ENCODE measurements around the gene POU2AF3. TPM values are rescaled to one million over a fixed set of nuclear protein-coding genes. Genes with fewer than 3 reads are reported as not detected.

The POU2AF3 gene
- polyA plus RNA-seq, 1 donor: 2.9 TPM

DNA sequence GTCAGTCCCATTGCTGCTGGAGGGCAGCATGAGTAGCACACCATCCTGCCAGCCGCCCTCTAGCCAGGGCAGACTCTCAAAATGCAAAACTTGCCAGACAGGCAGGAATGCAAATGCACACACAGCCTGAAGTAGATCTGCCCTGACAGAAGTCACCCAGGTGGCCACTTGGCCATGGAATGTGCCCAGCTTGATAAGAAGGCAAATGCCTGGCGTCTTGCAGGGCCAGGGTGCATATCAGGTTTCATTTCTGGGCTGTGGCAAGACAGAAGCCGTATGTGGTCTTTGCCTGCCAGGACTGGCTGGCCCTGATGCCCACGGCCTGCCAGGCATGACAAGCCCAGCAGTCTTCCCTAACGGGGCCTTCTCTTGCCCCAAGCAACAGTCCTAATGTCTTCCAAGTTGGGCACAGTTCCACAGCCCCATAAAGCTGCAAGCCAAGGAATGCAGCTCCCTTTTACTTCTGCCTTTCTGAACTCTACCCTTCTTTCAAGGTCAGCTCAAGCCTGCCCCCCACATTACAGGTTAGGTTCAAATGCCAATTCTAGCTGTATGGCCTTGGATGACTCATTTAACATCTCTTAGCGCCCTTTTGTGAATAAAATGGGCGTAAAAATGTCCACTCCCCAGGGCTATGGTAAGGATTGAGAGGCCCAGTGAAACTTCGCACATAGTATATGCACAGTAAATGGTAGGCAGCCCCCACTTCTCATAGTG is 29.7 kb downstream of the POU2AF3 start:
- DNase-seq (ENCODE audit: low read depth): no peak

DNA sequence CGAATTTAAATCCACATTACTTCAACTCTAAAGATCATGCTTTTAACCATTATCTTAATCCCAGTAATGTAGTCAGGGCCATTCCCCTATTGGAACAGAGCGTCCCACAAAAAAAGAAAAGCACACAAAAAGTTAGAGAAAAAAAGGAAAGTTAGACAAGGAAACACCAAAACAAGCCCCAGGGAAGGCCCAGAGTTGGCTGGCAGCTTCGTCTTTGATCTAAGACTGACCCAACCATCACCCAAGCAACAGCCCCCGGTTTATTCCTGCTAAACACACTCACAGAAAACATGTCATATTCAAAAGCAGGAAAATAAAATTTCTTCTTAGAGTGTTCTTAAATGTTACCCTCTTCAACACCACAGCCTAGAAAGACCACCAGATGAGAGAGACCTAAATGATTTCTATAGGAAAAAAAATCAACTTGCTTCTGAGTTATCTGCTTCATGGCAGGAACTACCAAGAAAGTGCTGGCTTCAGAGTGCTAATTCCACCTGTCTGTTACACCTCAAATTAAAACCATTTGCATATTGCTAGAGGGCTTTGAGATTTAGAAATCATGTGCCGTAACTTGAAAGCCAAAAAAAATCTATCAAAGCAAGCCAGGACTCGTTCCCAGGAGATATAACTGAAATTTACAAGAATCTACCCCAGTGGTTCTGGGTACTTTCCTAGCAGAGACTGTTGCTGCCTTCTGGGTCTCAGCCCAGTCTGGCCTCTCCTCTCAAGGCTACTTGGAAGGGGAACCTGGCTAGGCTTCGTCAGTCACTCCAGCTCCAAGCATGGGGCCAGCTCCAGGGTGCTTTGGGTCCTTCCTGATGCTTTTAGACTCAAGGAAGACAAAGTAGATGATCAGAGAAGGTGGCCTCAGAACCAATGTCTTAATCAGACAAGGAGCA is 31.2 kb downstream of the POU2AF3 start:
- no peak for DNase-seq (ENCODE audit: low read depth)

DNA sequence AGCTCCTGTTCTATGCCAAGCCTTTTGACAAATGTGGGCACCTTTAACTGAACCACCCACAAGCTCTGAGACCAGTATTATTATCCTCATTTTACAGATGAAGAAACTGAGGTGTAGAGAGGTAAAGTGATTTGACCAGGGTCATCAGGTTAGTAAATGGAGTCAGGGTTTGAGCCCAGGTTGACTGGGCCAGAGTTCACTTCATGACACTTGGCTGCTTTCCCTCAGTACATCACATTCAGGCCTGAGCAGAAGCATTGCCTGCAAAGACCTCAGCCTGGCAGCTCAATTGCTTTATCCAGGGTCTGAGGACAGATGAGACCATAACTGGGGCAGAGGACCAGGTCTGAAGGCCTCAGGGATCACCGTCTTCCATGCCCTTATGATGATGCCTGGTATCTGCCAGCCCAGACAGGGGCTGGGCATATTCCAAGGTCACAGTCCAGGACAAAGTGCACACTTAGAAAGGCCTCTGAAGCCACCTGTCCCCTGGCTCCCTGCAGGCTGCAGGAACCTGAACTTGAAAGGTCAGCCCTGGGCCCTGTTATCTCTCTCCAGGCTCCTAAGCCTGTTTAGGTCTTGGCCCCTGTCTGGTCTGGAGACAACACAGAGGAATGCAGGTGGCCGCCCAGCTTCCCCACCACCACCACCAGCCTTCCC is 32.0 kb downstream of the POU2AF3 start:
- no peak for DNase-seq (ENCODE audit: low read depth)

DNA sequence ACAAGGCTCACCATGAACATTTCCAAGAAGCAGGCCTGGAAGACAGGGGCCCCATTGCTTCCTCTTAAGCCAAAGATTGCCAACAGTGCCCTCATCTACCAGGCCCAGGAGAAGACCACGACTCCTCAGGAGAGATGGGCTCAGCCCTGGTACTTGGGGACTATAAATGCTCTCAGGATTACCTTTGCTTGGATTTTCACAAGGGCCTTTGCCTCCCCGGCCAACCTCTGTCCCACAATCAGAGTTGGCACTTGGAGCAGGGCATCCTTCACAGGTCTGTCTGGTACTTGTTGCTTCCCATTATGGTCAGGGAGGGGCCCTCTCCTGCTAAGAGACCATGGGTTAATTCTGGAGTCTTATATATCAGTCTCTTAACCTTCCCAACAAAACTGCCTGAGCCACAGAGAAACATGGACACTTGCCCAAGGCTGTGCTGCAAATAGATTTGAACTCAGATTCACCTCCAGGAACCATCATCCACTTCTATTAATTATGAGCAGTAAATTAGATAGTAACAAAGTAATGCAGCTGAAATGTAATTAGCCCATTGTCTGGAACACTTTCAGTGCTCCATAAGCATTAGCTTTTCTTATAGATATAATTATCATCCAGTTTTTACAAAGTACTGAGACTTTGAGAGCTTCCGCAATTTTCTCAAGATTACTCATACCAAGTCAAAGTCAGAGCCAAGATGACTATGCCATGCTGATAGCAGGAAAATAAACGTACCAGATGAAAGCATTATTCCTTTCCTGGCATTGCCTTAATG is 33.5 kb downstream of the POU2AF3 start:
- DNase-seq (ENCODE audit: low read depth): no peak

DNA sequence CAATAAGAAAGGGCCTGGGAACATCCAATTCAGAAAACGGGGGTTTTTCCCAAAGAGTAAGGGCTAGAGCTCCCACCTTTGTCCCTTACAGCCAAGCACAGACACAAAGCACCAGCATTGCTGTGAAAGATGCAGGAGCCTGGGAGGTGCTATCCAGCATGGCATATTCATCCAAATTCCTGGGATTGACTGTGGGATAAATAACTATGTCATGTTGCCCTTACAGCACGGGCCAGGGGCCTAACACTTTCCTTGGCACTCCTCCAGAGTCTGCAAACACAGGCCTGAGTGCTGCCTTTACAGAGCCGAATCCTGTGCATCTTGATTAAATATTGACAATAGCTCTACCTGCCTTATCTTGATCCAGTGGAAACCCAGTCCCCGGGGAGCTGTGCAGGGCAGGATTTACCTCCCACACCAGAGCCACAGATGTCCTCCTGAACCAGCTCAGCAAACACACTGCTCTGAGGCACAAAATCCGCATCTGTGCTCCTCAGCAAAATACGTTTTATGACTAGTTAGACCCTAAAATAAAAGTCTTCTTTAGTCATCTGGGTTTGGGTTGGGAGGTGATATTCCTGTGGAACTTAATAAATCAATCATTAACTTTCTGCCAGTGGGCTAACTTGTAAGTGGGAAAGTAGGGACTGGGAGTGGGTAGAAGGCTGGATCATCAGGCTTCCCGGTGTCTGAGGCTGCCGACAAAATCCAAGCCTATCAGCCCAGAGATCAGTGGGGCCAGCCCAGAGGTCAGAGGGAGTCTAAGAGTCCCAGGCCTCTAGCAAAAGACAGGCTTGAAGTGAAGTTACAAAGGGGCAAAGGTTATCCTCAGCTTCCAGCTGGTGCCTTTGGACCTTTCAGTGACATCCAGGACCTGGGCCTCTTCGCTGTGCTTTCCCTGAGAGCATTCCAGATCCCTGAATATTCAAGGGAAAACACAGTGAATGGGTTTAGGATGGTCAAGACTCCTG is 36.5 kb downstream of the POU2AF3 start:
- no peak for DNase-seq (ENCODE audit: low read depth)

DNA sequence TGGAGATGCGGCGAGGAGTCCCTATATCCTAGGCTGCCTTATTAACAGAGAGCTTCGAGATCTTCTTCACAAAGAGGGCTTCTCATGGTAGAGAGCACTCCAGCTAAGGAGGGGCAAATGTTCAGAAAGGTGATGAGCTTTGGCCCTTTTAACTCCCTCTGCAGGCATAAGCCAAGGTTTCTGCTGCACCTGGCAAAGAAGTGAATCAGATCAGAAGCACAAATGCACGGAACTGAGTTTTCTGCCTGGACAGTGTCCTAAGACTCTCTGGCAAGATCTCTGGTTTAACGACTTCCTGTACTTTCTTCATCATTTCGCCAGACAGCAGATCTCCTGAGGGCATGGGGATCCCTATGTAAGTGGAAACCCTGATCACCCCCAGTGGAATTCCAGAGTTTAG is 37.2 kb downstream of the POU2AF3 start:
- DNase-seq (ENCODE audit: low read depth): no peak

DNA sequence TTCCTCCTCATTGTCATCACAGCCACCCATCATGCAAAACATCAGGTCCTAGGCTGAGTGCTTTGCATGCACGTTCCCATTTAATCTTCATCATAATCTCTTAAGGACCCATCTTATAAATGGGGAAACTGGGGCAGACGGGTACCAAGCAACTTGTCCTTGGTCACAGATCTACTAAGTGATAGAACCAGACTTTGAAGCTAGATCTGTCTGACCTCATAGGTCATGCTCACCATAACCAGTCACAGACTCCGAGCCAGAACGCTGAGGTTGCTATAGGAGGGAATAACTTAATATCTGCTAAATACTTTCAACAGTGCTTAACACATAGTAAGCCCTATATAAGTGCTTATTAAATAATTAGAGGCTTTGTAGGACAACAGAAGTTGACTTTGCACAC is 37.7 kb downstream of the POU2AF3 start:
- DNase-seq (ENCODE audit: low read depth): no peak

DNA sequence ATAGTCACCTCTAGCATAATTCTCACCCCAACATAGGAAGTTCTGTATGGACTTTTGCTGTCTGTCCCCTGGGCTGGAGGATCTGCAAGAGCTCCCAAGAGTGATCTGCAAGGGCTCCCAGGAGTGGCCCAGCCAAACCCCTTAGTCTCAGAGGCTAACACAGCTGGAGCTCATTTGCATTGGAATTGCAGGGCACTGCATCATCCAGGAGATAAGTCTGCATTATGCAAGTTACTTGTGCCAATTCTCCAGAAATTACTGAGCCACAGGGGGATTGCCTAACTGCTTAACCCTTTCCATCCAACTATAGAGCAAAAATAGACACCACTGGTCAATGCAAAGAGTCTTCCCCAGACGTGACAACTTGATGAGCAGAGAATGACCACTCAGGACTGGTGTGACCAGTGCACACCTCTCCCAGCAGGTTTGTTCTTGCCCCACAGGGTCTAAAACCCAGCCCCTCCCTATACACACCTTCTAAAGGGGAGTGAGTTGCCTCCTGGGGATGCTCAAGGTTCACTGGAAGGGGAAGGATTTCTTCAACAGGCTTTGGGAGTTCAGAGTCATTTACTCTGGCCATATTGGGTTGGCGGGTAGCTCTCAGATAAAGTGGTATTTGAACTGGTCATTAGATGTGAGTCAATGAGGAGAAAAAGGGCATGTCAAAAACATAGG is 38.4 kb downstream of the POU2AF3 start:
- no peak for DNase-seq (ENCODE audit: low read depth)

DNA sequence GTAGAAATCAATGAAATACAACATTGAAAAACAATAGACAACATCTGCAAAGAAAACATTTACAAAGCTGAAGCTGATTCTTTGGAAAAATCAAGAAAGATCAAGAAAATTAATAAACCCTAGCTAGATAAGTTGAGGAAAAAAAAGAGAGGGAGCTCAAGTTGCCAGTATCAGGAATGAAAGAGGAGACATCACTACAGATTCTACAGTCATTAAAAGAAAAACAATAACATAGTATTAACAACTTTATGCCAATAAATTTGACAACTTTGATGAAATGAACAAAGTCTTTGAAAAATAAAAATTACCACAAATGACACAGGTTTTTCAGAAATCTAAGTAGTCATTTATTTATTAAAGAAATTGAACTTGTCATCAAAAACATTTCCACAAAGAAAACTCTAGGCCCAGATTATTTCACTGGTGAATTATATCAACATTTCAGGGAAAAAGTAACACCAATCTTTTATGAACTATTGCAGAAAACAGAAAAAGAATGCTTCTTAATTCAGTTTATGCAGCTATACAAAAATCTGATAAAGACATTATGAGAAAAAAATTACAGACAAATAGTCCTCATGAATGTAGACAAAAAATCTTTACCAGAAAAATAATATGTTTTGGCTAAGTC is 41.5 kb downstream of the POU2AF3 start:
- no peak for DNase-seq (ENCODE audit: low read depth)

DNA sequence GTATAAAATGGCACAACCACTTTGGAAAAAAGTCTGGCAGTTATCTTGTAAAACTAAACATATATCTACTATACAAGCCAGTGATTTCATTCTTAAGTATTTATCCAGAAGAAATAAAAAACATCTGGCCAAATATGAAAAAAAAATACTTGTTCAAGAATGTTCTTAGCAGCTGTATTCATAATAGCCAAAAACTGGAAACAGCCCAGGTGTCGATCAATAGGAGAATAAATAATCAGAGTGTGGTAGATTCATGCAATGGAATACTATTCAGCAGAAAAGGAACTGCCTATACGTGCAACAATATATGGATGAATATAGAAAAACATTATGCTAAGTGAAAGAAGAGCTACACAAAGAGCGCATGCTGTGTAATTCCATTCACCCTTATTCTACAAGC is 44.0 kb downstream of the POU2AF3 start:
- DNase-seq (ENCODE audit: low read depth): no peak

DNA sequence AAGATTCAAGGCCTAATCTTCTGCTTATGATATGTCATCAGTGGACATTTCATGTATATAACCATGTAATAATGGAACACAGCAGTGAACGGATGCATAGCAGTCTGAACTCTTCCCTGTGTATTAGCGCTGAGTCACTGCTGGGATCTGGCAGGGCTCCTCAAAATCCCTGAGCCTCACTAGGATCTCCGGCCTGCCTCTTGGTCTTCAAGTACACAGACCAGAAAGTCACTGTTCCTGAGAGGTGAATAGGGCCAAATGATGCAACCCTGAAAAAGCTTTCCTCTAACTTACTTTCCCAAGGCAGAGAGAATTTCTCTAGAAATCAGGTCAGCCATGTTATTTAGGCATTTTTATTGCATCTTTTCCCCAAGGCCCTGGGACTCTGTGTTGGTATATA is 45.7 kb downstream of the POU2AF3 start:
- DNase-seq (ENCODE audit: low read depth): peak; percentile 44

DNA sequence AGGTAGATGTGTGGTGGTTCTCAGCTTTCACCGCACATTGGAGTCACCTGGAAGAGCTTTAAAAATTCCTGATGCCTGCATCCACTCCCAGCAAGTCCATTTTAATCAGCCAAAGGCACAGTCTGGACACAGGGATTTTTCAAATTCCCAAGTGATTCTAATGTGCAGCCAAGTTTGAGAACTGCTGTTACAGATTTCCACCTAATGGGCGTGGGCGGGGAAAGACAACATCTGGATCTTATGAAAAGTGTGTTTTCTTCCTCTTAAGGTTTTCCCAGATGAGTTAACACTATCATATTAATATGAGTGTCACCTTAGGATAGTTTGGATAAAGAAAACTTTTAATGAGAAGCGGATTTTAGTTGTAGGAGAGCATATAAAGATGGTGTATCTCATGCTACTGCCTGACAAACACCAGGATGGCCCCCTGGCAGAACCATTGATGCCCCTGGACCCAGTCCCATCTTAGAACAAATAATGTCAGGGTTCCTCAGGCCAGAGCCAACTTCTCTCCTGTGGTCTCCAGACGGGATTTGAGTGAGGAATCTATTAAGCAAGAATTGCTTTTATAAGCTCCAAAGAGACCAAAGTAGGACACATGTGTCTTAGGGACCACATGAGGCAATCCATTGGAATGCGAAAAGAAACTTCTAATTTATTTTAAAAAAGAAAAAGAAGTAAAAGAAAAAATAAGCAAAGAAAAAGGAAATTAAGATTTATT is 48.8 kb downstream of the POU2AF3 start:
- no peak for DNase-seq (ENCODE audit: low read depth)

DNA sequence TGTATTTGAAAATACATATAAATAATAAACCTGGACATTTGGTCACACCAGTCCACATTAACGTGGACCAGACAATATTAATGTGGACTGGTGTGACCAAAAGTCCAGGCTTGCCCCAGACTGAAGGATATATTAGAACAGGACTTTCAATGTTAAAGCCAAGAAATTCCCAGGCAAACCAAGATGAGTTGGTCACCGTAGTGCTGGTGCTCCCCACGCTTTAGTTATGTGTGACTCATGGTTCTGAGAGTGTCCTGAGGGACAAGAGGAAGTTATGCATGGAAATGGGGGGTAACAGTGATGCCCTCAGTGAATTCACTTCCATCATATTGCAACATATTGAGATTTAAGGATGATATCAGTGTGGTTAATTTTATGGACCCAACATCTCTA is 49.4 kb downstream of the POU2AF3 start:
- no peak for DNase-seq (ENCODE audit: low read depth)

DNA sequence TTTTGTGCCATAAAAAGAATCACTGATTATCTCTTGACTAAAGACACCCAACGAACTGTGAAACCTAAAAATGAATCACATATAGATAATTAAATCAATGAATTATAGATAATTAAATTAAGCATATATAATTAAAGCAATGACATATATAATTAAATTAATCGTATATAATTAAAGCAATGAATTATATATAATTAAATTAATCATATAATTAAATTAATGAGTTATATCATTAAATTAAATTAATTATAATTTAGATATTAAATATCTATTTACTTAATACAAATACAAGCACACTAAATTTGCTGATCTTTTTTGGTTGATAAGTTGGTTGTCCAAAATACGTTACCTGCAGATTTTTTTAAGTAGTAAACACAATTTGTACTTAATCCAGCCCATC is 49.8 kb downstream of the POU2AF3 start:
- no peak for DNase-seq (ENCODE audit: low read depth)

DNA sequence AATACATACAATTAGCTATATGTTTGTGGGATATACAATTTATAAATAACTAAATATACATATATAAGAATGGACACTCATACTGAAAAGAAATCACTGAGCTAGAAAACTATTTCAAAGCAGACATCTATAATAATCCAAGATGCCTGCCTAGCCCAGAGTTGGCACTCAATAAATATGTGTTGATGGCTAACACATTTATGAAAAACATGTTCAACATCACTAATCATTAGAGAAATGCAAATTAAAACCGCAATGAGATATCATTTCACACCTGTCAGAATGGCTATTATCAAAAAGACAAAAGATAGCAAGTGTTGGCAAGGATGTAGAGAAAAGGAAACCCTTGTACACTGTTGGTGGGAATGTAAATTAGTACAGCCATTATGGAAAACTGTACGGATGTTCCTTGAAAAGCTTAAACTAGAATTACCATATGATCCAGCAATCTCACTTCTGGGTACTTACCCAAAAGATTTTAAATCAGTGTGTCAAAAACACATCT is 50.9 kb downstream of the POU2AF3 start:
- no peak for DNase-seq (ENCODE audit: low read depth)

DNA sequence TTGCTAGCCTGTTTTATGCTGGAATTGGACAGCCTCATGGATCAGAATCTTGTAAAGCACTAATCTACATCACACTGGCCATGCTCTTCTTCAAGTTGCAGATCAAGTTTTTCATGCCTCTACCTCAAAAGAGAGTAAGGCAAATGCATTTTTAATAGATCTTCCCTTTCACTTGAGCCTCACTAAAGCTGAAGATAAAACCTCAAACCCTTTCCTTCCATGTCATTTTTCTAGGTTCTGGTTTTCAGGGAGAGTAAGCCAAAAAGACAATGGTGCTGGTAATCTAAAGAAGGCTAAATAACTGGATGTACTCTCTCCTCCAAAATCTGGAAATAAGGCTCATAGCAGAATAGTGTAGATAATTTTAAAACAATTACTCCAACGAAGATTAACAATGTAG is 52.5 kb downstream of the POU2AF3 start:
- no peak for DNase-seq (ENCODE audit: low read depth)

DNA sequence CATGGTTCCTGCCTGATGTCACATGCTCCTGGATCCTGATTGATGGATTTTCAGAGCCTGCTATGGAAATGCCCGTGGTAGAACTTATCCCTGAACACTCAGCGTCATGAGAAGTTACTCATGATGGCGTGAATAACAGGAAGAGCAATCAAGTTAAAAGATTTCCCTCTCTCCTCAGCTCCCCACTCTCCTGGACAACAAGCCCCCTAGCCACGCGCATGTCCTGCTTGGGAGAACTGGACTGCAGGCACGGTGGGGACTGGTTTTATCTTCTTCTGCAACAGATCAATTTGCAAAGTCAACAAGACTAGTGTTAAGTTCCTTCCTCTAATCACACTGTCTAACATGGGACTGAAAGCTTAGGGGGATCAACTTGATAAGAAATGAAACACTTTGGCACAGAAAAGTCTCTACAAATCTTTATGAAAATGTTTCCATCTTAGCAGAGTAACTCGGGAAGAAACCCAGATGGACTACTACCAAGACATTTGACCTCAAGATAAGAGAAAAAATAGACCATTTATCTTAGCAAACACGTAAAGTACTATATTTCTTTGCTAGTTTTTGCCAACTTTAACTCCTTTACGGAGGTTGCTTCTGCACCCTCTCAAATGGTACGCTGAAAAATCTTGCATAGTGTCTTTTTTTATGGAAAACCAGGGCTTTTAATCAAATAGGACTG is 53.2 kb downstream of the POU2AF3 start:
- DNase-seq (ENCODE audit: low read depth): no peak

DNA sequence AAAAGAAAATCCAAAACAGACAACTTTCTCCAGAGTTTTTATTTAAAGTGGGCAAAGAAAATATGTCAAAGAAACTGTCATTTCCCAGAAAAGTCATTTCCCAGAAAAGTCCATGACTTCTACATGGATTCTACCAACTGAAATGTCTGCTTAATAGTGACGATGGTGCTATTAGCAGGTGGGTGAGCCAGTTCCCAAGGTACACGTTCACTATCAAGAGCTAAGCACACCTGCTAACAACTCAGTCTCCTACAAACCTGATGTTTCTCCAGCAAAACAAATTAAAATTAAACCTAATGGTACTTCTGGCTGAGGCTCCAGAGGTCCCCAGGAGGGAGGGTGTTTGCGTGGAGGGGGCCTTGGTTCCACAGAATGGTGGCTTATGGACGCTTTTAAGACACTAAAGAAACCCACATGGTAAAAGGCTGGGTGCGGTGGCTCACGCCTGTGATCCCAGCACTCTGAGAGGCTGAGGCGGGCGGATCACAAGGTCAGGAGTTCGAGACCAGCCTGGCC is 53.9 kb downstream of the POU2AF3 start:
- no peak for DNase-seq (ENCODE audit: low read depth)
